ENCODE data around the gene CDC25B. TPM values are rescaled to one million over a fixed set of nuclear protein-coding genes. Genes with fewer than 3 reads are reported as not detected.

CDC25B gene
- total and polyA plus RNA-seq, 4 donors = 4.4 to 12.9 (median 9.2) TPM

GRCh38 chr20:3804781-3805180 is 8.7 kb downstream of the CDC25B start:
- H3K27ac ChIP-seq (ENCODE audit: low read depth in 1 of 2, low read length in 2 of 2) = no peak overlapping the region
- H3K27me3 ChIP-seq (ENCODE audit: control insufficient read depth in 4 of 4, insufficient read depth in 4 of 4, low read length in 3 of 4) = no peaks in the 10 kb centered on the region
- WGBS = 96% methylated on average over 11 of the region's 11 CpGs
- TF ChIP-seq SP1 (IDR thresholded peaks at IDR 0.05) (no peak), ATF3 (IDR thresholded peaks at IDR 0.05) (no peak), RXRA (IDR thresholded peaks at IDR 0.05) (no peak), MAX (IDR thresholded peaks at IDR 0.05) (no peak), EGR1 (IDR thresholded peaks at IDR 0.05; ENCODE audit: low read depth in 2 of 2) (no peak), HNF4A (conservative IDR thresholded peaks at IDR 0.05) (no peak), ZBTB33 (IDR thresholded peaks at IDR 0.05) (no peak)
- no peaks in the 10 kb centered on the region for H3K9me3 ChIP-seq (ENCODE audit: control insufficient read depth in 4 of 4, low read length in 3 of 4)
- DNase-seq (ENCODE audit: low spot score) = no peak
- H3K4me1 ChIP-seq (ENCODE audit: control insufficient read depth in 4 of 4, insufficient read depth in 4 of 4, low read length in 3 of 4) = peaks cover 17 to 32% (median 25%) of the 10 kb centered on the region in 4 donors
- H3K4me3 ChIP-seq (ENCODE audit: low read depth in 1 of 3, low read length in 3 of 3) = no peak overlapping the region
- no peak overlapping the region for H3K9ac ChIP-seq (ENCODE audit: low read depth in 1 of 2, low read length in 2 of 2)
- peaks cover 0 to 10% (median 4%) of the 10 kb centered on the region in 4 donors for H3K36me3 ChIP-seq (ENCODE audit: control insufficient read depth in 4 of 4, insufficient read depth in 3 of 4, low read depth in 1 of 4, low read length in 3 of 4)

- H3K9me3 ChIP-seq (ENCODE audit: control insufficient read depth in 4 of 4, low read length in 3 of 4) = no peaks in the 10 kb centered on the region
- H3K4me3 ChIP-seq (ENCODE audit: low read depth in 1 of 3, low read length in 3 of 3) = no peak overlapping the region
- no peak for DNase-seq (ENCODE audit: low spot score)
- peaks cover 0 to 6% (median 1%) of the 10 kb centered on the region in 4 donors for H3K36me3 ChIP-seq (ENCODE audit: control insufficient read depth in 4 of 4, insufficient read depth in 3 of 4, low read depth in 1 of 4, low read length in 3 of 4)
- H3K27me3 ChIP-seq (ENCODE audit: control insufficient read depth in 4 of 4, insufficient read depth in 4 of 4, low read length in 3 of 4) = no peaks in the 10 kb centered on the region
- TF ChIP-seq CTCF (IDR thresholded peaks at IDR 0.05; ENCODE audit: low read depth, low read length, missing input control) = no peak
- no peak for TF ChIP-seq FOXA1 (IDR thresholded peaks at IDR 0.05)
- no peak for TF ChIP-seq REST (IDR thresholded peaks at IDR 0.05)
- H3K4me1 ChIP-seq (ENCODE audit: control insufficient read depth in 4 of 4, insufficient read depth in 4 of 4, low read length in 3 of 4) = peaks cover 20 to 35% (median 28%) of the 10 kb centered on the region in 4 donors
- 85% methylated on average over 3 of the region's 3 CpGs for WGBS
- H3K9ac ChIP-seq (ENCODE audit: low read depth in 1 of 2, low read length in 2 of 2) = no peak overlapping the region
- H3K27ac ChIP-seq (ENCODE audit: low read depth in 1 of 2, low read length in 2 of 2) = peak overlapping the region; percentile 88 to 89
These were observed 12.4 kb downstream of the CDC25B start for GRCh38 chr20:3808544-3808943.
